Prostate gland (tissue), 2 donors: ENCODE measurements around the gene SUMF1. TPM values are rescaled to one million over a fixed set of nuclear protein-coding genes. Genes with fewer than 3 reads are reported as not detected.

Experiments used
- DNase-seq: peaks from one replicate; pipeline ENCODE4 v3.0.0-alpha.2; 2019; ENCODE audit warnings: low spot score
- H3K27ac ChIP-seq, 2 donors: fragments of 200-600 bp; sonication (generic); 2 replicates each; pipeline ENCODE4 v1.5.1; 2017 to 2019
- H3K27me3 ChIP-seq: fragments of 200-600 bp; sonication (generic); replicated peaks from 2 replicates; pipeline ENCODE4 v1.5.1; 2019; ENCODE audit not compliant: insufficient read depth
- H3K36me3 ChIP-seq, 2 donors: fragments of 200-600 bp; sonication (generic); 1 replicate in 1 of 2; 2 replicates in 1 of 2; pipeline versions ENCODE4 v1.5.1 to v1.8.1; 2017 to 2019
- H3K4me1 ChIP-seq: fragments of 200-600 bp; sonication (generic); replicated peaks from 2 replicates; pipeline ENCODE4 v1.5.1; 2019
- H3K4me3 ChIP-seq, 2 donors: fragments of 200-600 bp; sonication (generic); 2 replicates each; pipeline ENCODE4 v1.5.1; 2017 to 2019
- H3K9me3 ChIP-seq: fragments of 200-600 bp; sonication (generic); 2 replicates; pipeline ENCODE4 v1.5.1; 2017
- CTCF ChIP-seq, 4 experiments: fragments of 200-600 bp in 2 of 4; fragments of 450-650 bp in 2 of 4; sonication (generic) in 2 of 4; IDR thresholded peaks; 1 replicate in 3 of 4; 2 replicates in 1 of 4; pipeline ENCODE4 v1.5.1; 2016 to 2019; ENCODE audit warnings: antibody characterized with exemption in 4 of 4, mild to moderate bottlenecking in 2 of 4, moderate library complexity in 2 of 4
- POLR2A ChIP-seq: fragments of 450-650 bp; IDR thresholded peaks from one replicate; pipeline ENCODE4 v1.6.1; 2016; ENCODE audit warnings: antibody characterized with exemption, mild to moderate bottlenecking
- POLR2AphosphoS5 ChIP-seq: sonication (generic); formaldehyde crosslinking; IDR thresholded peaks from one replicate; pipeline ENCODE4 v1.6.1; 2017; ENCODE audit warnings: antibody characterized with exemption
- WGBS: methylation state at CpG from one replicate; pipeline ENCODE4 v1.1.5; 2018; 5-methylcytosine and 5-hydroxymethylcytosine counted together
- intact Hi-C: fragments of 100-400 bp; cut with DNase I; formaldehyde crosslinking; loops from one replicate; pipeline ENCODE4 v1.14.2; 2022
- total RNA-seq, 2 donors: library from RNA; depleted of rRNA; stranded (reverse); fragments of >200 nt; gene quantifications; one replicate each; pipeline ENCODE4 v1.1.0, GENCODE V29; 2016

Gene SUMF1
- total RNA-seq, 2 donors from 2014 or later, result 58.5 to 59.1 TPM

GRCh38 chr3:4373669-4374068 lies 93.4 kb downstream of the SUMF1 start:
- Histone ChIP-seq H3K4me3 (no peak overlapping the region), H3K36me3 (no peaks in the 10 kb centered on the region), H3K27me3 (no peaks in the 10 kb centered on the region), H3K27ac (no peak overlapping the region), H3K4me1 (no peaks in the 10 kb centered on the region), H3K9me3 (no peaks in the 10 kb centered on the region)
- intact Hi-C loops, result no loop called here
- no peak for TF ChIP-seq CTCF (IDR thresholded peaks at IDR 0.05)
- no peak for TF ChIP-seq POLR2A
- TF ChIP-seq POLR2AphosphoS5, result no peak
- no peak for DNase-seq

- H3K27ac ChIP-seq, result no peak overlapping the region
- H3K27me3 ChIP-seq, result no peaks in the 10 kb centered on the region
- WGBS, result 100% methylated on average over 2 of the region's 2 CpGs
- no peaks in the 10 kb centered on the region for H3K9me3 ChIP-seq
- H3K4me1 ChIP-seq, result no peaks in the 10 kb centered on the region
- TF ChIP-seq CTCF (IDR thresholded peaks at IDR 0.05), result no peak
- no peak for TF ChIP-seq POLR2A
- no peak for TF ChIP-seq POLR2AphosphoS5
- no peak for DNase-seq
- no peaks in the 10 kb centered on the region for H3K36me3 ChIP-seq
- no peak overlapping the region for H3K4me3 ChIP-seq
- intact Hi-C loops, result no loop called here
These were observed 104.5 kb downstream of the SUMF1 start for GRCh38 chr3:4362523-4362922.

- H3K9me3 ChIP-seq, result no peaks in the 10 kb centered on the region
- no peak for DNase-seq
- TF ChIP-seq POLR2A, result no peak
- TF ChIP-seq CTCF (IDR thresholded peaks at IDR 0.05), result no peak
- TF ChIP-seq POLR2AphosphoS5, result no peak
- no peaks in the 10 kb centered on the region for H3K4me1 ChIP-seq
- no peaks in the 10 kb centered on the region for H3K27me3 ChIP-seq
- no peak overlapping the region for H3K4me3 ChIP-seq
- intact Hi-C loops, result no loop called here
- no peaks in the 10 kb centered on the region for H3K36me3 ChIP-seq
- WGBS, result 64% methylated on average over 6 of the region's 6 CpGs
- H3K27ac ChIP-seq, result no peak overlapping the region
These were observed 106.3 kb downstream of the SUMF1 start for GRCh38 chr3:4360817-4361216.

- Histone ChIP-seq H3K9me3 (no peaks in the 10 kb centered on the region), H3K27me3 (no peaks in the 10 kb centered on the region), H3K4me1 (no peaks in the 10 kb centered on the region), H3K36me3 (no peaks in the 10 kb centered on the region), H3K4me3 (no peak overlapping the region), H3K27ac (no peak overlapping the region)
- WGBS, result 86% methylated on average over 12 of the region's 12 CpGs
- intact Hi-C loops, result no loop called here
- no peak for TF ChIP-seq POLR2A
- TF ChIP-seq CTCF (IDR thresholded peaks at IDR 0.05), result no peak
- no peak for TF ChIP-seq POLR2AphosphoS5
- DNase-seq, result no peak
These were observed 107.1 kb downstream of the SUMF1 start for GRCh38 chr3:4359805-4360502.

- no peak overlapping the region for H3K4me3 ChIP-seq
- WGBS, result 74% methylated on average over 4 of the region's 4 CpGs
- no peak overlapping the region for H3K27ac ChIP-seq
These were observed 108.8 kb downstream of the SUMF1 start for GRCh38 chr3:4358273-4358672.

More at GRCh38 chr3:4358273-4358672, 108.8 kb downstream of the SUMF1 start:
- Histone ChIP-seq H3K27me3 (no peaks in the 10 kb centered on the region), H3K36me3 (no peaks in the 10 kb centered on the region), H3K9me3 (no peaks in the 10 kb centered on the region), H3K4me1 (no peaks in the 10 kb centered on the region)
- TF ChIP-seq POLR2AphosphoS5 (no peak), CTCF (IDR thresholded peaks at IDR 0.05) (no peak), POLR2A (no peak)
- DNase-seq, result no peak
- intact Hi-C loops, result no loop called here
